Fibroblast of skin of abdomen (primary cell): ENCODE results near the gene AP5Z1. TPM values are rescaled to one million over a fixed set of nuclear protein-coding genes. Genes with fewer than 3 reads are reported as not detected.

Source experiments
- DNase-seq: peaks from one replicate; pipeline ENCODE4 v3.0.0-alpha.2; 2013
- polyA plus RNA-seq, 2 experiments: library from polyadenylated mRNA; unstranded; fragments of 120-200 nt; gene quantifications; one replicate each; pipeline ENCODE4 v1.2.1, GENCODE V29; 2013; ENCODE audit not compliant: insufficient read length in 2 of 2

Gene AP5Z1
- 28.8 TPM for polyA plus RNA-seq (2013, experiment 1 of 2; ENCODE audit: insufficient read length)
- polyA plus RNA-seq (2013, experiment 2 of 2; ENCODE audit: insufficient read length), result 30.1 TPM

- peak; percentile 95 for DNase-seq
These were observed at the start of gene AP5Z1 for GRCh38 chr7:4775250-4775847. TSS of gene AP5Z1 (plus strand) at chr7:4775623. CDS start at chr7:4775716, 93 bp downstream.

GRCh38 chr7:4725850-4726450 is 49.5 kb upstream of the AP5Z1 start:
- DNase-seq, result no peak

GRCh38 chr7:4726566-4726965 is 48.9 kb upstream of the AP5Z1 start:
- DNase-seq, result no peak

GRCh38 chr7:4727914-4728705 is 47.3 kb upstream of the AP5Z1 start:
- no peak for DNase-seq

GRCh38 chr7:4729266-4729665 is 46.2 kb upstream of the AP5Z1 start:
- DNase-seq, result no peak

- DNase-seq, result no peak
These were observed 45.1 kb upstream of the AP5Z1 start for GRCh38 chr7:4730276-4730675.

- DNase-seq, result no peak
These were observed 44.5 kb upstream of the AP5Z1 start for GRCh38 chr7:4730971-4731370.

- no peak for DNase-seq
These were observed 43.6 kb upstream of the AP5Z1 start for GRCh38 chr7:4731803-4732202.

- DNase-seq, result no peak
These were observed 41.4 kb upstream of the AP5Z1 start for GRCh38 chr7:4733936-4734528.

- no peak for DNase-seq
These were observed 40.7 kb upstream of the AP5Z1 start for GRCh38 chr7:4734587-4735345.

GRCh38 chr7:4737300-4737699 is 38.1 kb upstream of the AP5Z1 start:
- no peak for DNase-seq

GRCh38 chr7:4738711-4739527 is 36.5 kb upstream of the AP5Z1 start:
- peak; percentile 84 for DNase-seq

GRCh38 chr7:4739528-4739992 is 35.9 kb upstream of the AP5Z1 start:
- DNase-seq, result no peak

- DNase-seq, result no peak
These were observed 34.6 kb upstream of the AP5Z1 start for GRCh38 chr7:4740796-4741195.

- no peak for DNase-seq
These were observed 33.3 kb upstream of the AP5Z1 start for GRCh38 chr7:4742051-4742573.

GRCh38 chr7:4742852-4743251 is 32.6 kb upstream of the AP5Z1 start:
- DNase-seq, result no peak

GRCh38 chr7:4744391-4745264 is 30.8 kb upstream of the AP5Z1 start:
- DNase-seq, result peak; percentile 100

- no peak for DNase-seq
These were observed 30.0 kb upstream of the AP5Z1 start for GRCh38 chr7:4745265-4745919.
